Measurements from ENCODE around the gene CHTF18.
"Not testable (repeated sequence)": the region's sequence is repeated elsewhere in the genome, so short reads cannot be mapped to it uniquely, and the experiment has no call there.

CHTF18 gene

GRCh38 chr16:813916-814412 is 25.5 kb downstream of the CHTF18 start:
- no peak for DNase-seq

- DNase-seq, result no peak
Measured at GRCh38 chr16:814974-815373, 26.6 kb downstream of the CHTF18 start.

- DNase-seq, result no peak
Measured at GRCh38 chr16:815861-816260, 27.4 kb downstream of the CHTF18 start.

- no peak for DNase-seq
Measured at GRCh38 chr16:817001-817906, 28.8 kb downstream of the CHTF18 start.

GRCh38 chr16:818132-818531 is 29.7 kb downstream of the CHTF18 start:
- DNase-seq, result no peak

GRCh38 chr16:818592-818991 is 30.2 kb downstream of the CHTF18 start:
- no peak for DNase-seq

GRCh38 chr16:819336-820043 is 31.1 kb downstream of the CHTF18 start:
- DNase-seq, result peak; percentile 49

GRCh38 chr16:820044-820408 is 31.6 kb downstream of the CHTF18 start:
- DNase-seq, result not testable (repeated sequence)

GRCh38 chr16:820748-821147 is 32.3 kb downstream of the CHTF18 start:
- no peak for DNase-seq

- DNase-seq, result no peak
Measured at GRCh38 chr16:821751-822150, 33.3 kb downstream of the CHTF18 start.

GRCh38 chr16:822174-822908 is 33.9 kb downstream of the CHTF18 start:
- DNase-seq, result no peak

- no peak for DNase-seq
Measured at GRCh38 chr16:822909-823297, 34.5 kb downstream of the CHTF18 start.

GRCh38 chr16:824194-824593 is 35.8 kb downstream of the CHTF18 start:
- DNase-seq, result no peak

GRCh38 chr16:824601-825000 is 36.2 kb downstream of the CHTF18 start:
- no peak for DNase-seq

- no peak for DNase-seq
Measured at GRCh38 chr16:825341-826061, 37.1 kb downstream of the CHTF18 start.

- no peak for DNase-seq
Measured at GRCh38 chr16:827513-827912, 39.1 kb downstream of the CHTF18 start.

- no peak for DNase-seq
Measured at GRCh38 chr16:828891-829290, 40.5 kb downstream of the CHTF18 start.

- no peak for DNase-seq
Measured at GRCh38 chr16:830107-830870, 41.9 kb downstream of the CHTF18 start.

GRCh38 chr16:830871-831570 is 42.6 kb downstream of the CHTF18 start:
- DNase-seq, result no peak

GRCh38 chr16:831571-832413 is 43.4 kb downstream of the CHTF18 start:
- DNase-seq, result no peak
